OCI-LY7 (cell line): ENCODE data around the gene NMT1.

ENCODE experiments used
- EZH2phosphoT487 ChIP-seq: fragments of 200-600 bp; sonication (generic); IDR thresholded peaks from 2 replicates; pipeline ENCODE4 v1.6.1; 2018; ENCODE audit warnings: low read depth, borderline replicate concordance, mild to moderate bottlenecking, mixed run types, antibody characterized with exemption, low read length, moderate library complexity, mixed read lengths
- TF ChIP-seq, protein P1 (sequence below): fragments of 200-600 bp; sonication (generic); conservative IDR thresholded peaks from 2 replicates; pipeline ENCODE4 v1.5.1; 2014; ENCODE audit warnings: mild to moderate bottlenecking, antibody characterized with exemption, low read length, moderate library complexity, mixed read lengths

DNA sequence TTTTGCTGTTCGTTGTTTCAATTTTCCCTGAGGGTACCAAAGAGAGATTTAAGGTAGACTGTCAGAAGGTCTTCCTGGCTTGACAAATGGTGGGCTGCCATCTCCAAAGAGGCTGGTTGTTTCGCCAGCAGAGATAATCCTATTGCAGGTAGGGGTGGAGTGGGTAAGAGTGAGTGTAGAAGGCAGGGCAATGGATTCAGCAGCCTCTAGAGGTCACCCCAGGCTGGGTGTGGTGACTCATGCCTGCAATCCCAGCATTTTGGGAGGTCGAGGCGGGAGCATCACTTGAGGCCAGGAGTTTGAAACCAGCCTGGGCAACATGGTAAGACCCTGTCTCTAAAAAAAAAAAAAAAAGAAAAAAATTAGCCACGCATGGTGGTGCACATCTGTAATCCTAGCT is 44.3 kb upstream of the NMT1 start:
- TF ChIP-seq, protein P1, sequence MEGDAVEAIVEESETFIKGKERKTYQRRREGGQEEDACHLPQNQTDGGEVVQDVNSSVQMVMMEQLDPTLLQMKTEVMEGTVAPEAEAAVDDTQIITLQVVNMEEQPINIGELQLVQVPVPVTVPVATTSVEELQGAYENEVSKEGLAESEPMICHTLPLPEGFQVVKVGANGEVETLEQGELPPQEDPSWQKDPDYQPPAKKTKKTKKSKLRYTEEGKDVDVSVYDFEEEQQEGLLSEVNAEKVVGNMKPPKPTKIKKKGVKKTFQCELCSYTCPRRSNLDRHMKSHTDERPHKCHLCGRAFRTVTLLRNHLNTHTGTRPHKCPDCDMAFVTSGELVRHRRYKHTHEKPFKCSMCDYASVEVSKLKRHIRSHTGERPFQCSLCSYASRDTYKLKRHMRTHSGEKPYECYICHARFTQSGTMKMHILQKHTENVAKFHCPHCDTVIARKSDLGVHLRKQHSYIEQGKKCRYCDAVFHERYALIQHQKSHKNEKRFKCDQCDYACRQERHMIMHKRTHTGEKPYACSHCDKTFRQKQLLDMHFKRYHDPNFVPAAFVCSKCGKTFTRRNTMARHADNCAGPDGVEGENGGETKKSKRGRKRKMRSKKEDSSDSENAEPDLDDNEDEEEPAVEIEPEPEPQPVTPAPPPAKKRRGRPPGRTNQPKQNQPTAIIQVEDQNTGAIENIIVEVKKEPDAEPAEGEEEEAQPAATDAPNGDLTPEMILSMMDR, result peak; percentile 73
- no peak for TF ChIP-seq EZH2phosphoT487
